Activated B cell treated with CpG ODN at 0.5 μM for 24 hours (primary cell): ENCODE results near the gene TANGO2. TPM values are rescaled to one million over a fixed set of nuclear protein-coding genes. Genes with fewer than 3 reads are reported as not detected.

ENCODE experiments used
- ATAC-seq: fragments of 200-7000 bp; cut with Tn5 transposase; one replicate; pipeline ENCODE4 v1.10.0; 2021; ENCODE audit warnings: low read depth, mild to moderate bottlenecking, moderate library complexity
- CTCF ChIA-PET: fragments of 350-600 bp; sonication (Branson Sonifier 250); formaldehyde crosslinking; loops from one replicate; lab custom pipeline; 2021; ENCODE audit warnings: antibody characterized with exemption; lab: Charles Lee
- POLR2A ChIA-PET: fragments of 350-600 bp; sonication (Branson Sonifier 250); formaldehyde crosslinking; loops from one replicate; lab custom pipeline; 2021; ENCODE audit warnings: antibody characterized with exemption; lab: Charles Lee
- DNase-seq: peaks from one replicate; pipeline ENCODE4 v3.0.0; 2022
- H3K27ac Mint-ChIP-seq: one replicate; pipeline ENCODE4 v1.8.0; 2020; ENCODE audit warnings: mixed read lengths
- H3K27me3 Mint-ChIP-seq: one replicate; pipeline ENCODE4 v1.8.0; 2021; ENCODE audit warnings: mixed read lengths
- H3K36me3 Mint-ChIP-seq: one replicate; pipeline ENCODE4 v1.8.0; 2021; ENCODE audit warnings: low read depth, mixed read lengths
- H3K4me1 Mint-ChIP-seq: one replicate; pipeline ENCODE4 v1.8.0; 2021; ENCODE audit warnings: mixed read lengths
- H3K4me3 Mint-ChIP-seq: one replicate; pipeline ENCODE4 v1.8.0; 2020; ENCODE audit warnings: mild to moderate bottlenecking, mixed read lengths
- H3K9me3 Mint-ChIP-seq: one replicate; pipeline ENCODE4 v1.8.0; 2020; ENCODE audit warnings: mixed read lengths
- intact Hi-C: fragments of 100-400 bp; cut with micrococcal nuclease; formaldehyde crosslinking; loops from one replicate; pipeline ENCODE4 v1.15.1; 2024
- total RNA-seq: library from RNA; stranded (reverse); gene quantifications from 2 replicates; pipeline ENCODE4 v1.2.3, GENCODE V29; 2022
- TF ChIP-seq, protein P1 (sequence below): fragments of 200-600 bp; IDR thresholded peaks from one replicate; pipeline ENCODE4 v1.8.0; 2022; ENCODE audit warnings: antibody characterized with exemption, mild to moderate bottlenecking

TANGO2 gene
- total RNA-seq, 1 donor from 2014 or later = 47.2 TPM

DNA sequence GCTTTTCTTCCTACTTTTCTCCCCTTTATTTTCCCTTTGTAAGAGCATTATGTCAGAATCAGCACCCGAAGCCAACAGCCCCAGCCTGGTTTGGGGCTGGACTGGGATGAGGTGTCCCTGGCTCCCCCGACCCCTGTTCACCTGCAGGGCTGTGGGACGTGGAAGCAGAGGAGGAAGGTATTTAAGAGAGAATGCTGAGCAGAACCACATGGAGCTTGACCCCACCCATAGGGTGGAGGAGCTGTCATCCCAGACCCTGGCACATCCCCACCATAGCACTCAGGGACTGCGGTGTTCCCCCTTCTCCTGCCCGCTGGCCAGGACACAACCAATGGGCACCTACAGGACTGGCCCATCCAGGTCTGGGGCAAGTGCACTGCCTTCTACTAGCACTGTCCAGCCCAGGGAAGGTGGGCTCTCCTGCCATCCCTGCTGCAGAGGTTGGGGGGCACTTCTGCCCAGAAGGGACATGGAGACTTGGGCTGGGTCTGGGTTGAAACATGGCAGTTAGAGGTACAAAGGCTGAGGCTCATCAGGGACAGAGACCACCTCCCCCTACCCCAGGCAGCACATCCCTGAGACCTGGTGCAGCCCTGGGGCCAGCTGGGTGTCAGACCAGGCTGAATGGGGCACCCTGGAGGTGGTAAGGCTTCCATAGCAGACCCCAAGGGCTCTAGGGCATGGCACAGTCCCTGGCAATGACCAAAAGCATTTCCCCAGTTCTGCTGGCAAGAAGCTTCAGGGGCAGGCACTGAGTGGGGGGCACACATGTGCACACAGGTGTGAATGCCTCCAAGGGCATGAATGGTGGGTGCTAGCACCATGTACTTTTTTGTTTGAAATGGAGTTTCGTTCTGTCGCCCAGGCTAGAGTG is 19.7 kb downstream of the TANGO2 start:
- POLR2A ChIA-PET = no interaction called here
- TF ChIP-seq, protein P1, sequence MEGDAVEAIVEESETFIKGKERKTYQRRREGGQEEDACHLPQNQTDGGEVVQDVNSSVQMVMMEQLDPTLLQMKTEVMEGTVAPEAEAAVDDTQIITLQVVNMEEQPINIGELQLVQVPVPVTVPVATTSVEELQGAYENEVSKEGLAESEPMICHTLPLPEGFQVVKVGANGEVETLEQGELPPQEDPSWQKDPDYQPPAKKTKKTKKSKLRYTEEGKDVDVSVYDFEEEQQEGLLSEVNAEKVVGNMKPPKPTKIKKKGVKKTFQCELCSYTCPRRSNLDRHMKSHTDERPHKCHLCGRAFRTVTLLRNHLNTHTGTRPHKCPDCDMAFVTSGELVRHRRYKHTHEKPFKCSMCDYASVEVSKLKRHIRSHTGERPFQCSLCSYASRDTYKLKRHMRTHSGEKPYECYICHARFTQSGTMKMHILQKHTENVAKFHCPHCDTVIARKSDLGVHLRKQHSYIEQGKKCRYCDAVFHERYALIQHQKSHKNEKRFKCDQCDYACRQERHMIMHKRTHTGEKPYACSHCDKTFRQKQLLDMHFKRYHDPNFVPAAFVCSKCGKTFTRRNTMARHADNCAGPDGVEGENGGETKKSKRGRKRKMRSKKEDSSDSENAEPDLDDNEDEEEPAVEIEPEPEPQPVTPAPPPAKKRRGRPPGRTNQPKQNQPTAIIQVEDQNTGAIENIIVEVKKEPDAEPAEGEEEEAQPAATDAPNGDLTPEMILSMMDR = no peak
- H3K36me3 Mint-ChIP-seq = peaks cover 57% of the 10 kb centered on the region
- intact Hi-C loops = no loop called here
- ATAC-seq (no peak), DNase-seq (no peak)
- H3K27ac Mint-ChIP-seq = no peak overlapping the region
- no peak overlapping the region for H3K4me3 Mint-ChIP-seq
- H3K9me3 Mint-ChIP-seq = no peaks in the 10 kb centered on the region
- CTCF ChIA-PET = no interaction called here
- H3K4me1 Mint-ChIP-seq = peaks cover 31% of the 10 kb centered on the region
- H3K27me3 Mint-ChIP-seq = no peaks in the 10 kb centered on the region

DNA sequence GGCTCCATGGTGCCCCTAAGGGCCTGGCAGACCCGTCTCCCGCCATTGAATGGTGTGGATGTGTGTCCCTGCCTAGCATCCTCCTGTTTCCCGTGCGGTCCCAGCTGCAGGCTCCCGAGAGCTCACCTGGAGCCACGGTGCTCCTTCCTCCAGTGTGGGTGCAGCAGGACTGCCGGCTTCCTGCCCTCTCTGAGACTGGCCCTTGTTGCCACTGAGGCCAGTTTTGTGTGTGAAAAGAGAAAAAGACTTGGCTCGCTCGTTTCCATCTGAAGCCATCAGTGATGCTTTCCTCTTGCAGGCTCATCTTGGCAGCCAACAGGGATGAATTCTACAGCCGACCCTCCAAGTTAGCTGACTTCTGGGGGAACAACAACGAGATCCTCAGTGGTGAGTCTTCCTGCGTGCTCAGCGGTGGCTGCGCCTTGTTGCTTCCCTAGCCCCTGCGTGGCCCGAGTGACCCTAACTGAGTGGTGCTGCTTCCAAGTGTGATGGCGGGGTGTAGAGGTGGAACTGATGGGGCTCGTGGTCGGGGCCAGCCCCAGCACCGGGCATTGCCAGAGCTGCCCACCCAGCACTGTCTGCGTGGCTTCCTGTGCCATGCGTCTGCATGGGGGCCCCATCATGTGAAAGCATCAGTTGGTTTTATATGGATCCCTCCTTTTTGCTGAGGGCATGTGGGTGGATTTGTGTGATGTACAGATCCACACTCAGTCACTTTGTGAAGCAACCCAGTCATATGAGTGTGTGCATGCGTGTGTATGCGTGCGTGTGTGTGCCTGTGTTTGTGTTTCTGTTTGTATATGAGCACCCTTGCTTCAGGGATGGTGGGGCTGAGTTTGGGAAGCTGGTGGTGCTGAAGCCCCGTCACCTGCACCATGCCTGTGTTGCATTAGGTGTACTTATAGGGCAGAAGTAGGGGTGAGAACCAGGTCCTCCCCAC is 22.4 kb downstream of the TANGO2 start:
- H3K36me3 Mint-ChIP-seq = peaks cover 63% of the 10 kb centered on the region
- H3K27me3 Mint-ChIP-seq = no peaks in the 10 kb centered on the region
- H3K4me1 Mint-ChIP-seq = peaks cover 6% of the 10 kb centered on the region
- no peak overlapping the region for H3K27ac Mint-ChIP-seq
- TF ChIP-seq, protein P1 = no peak
- CTCF ChIA-PET = no interaction called here
- no peak for DNase-seq
- H3K4me3 Mint-ChIP-seq = no peak overlapping the region
- intact Hi-C loops = no loop called here
- H3K9me3 Mint-ChIP-seq = no peaks in the 10 kb centered on the region
- no peak for ATAC-seq
- POLR2A ChIA-PET = no interaction called here

DNA sequence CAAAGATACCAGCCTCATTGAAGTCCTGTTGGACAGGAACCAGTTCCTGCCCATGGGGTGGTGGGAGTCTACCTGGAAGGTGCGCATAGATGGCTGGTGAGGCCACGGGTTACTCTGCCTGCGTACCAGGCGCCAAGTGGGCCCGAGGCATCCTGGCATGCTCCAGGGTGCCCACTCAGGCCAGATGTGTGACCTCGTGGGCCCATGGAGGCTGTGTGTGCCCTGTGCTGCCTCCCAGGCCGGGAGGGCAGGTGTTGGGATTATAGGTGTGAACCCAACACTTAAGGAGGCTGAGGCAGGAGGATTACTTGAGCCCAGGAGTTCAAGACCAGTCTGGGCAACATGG is 23.1 kb downstream of the TANGO2 start:
- H3K27me3 Mint-ChIP-seq = no peaks in the 10 kb centered on the region
- CTCF ChIA-PET = no interaction called here
- intact Hi-C loops = no loop called here
- no peaks in the 10 kb centered on the region for H3K9me3 Mint-ChIP-seq
- H3K4me3 Mint-ChIP-seq = no peak overlapping the region
- peaks cover 4% of the 10 kb centered on the region for H3K4me1 Mint-ChIP-seq
- TF ChIP-seq, protein P1 = no peak
- H3K27ac Mint-ChIP-seq = no peak overlapping the region
- H3K36me3 Mint-ChIP-seq = peaks cover 64% of the 10 kb centered on the region
- no peak for DNase-seq
- POLR2A ChIA-PET = no interaction called here
- no peak for ATAC-seq

DNA sequence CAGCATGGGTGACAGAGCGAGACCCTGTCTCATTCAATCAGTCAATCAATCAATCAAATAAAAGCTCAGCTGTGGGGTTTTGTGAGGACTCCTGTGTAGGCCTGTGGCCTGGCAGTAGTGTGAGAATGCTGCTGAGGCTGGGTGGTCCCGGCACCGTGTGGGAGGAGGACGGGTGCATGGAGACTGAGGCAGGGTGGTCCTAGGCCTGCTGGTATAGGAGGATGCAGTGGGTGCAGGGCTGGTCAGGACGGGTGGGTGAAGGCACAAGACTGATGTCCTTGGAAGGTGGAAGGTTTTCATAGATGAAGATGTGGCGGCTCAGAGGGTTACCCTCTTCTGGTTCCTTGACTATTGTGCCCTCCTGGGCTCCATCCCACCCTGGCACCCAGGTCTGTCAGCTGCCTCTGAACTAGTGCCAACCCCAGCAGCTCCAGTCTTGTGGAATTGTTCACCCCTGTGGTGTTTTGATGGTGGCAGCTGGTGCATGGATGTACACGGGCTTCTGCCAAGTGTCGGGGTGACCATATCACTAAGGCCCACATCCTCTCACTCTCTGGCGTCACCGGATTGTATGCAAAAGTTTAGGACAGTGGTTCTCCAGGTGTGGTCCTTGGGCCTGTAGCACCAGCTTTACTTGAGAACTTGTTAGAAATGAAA is 23.7 kb downstream of the TANGO2 start:
- H3K36me3 Mint-ChIP-seq = peaks cover 65% of the 10 kb centered on the region
- H3K4me1 Mint-ChIP-seq = peaks cover 4% of the 10 kb centered on the region
- no peak for ATAC-seq

More for the DNA sequence above, 23.7 kb downstream of the TANGO2 start:
- TF ChIP-seq, protein P1 = no peak
- ChIA-PET CTCF (no interaction called here), POLR2A (no interaction called here)
- no peak for DNase-seq
- no peaks in the 10 kb centered on the region for H3K27me3 Mint-ChIP-seq
- no peak overlapping the region for H3K4me3 Mint-ChIP-seq
- H3K27ac Mint-ChIP-seq = no peak overlapping the region
- no peaks in the 10 kb centered on the region for H3K9me3 Mint-ChIP-seq
- intact Hi-C loops = no loop called here
